ENCODE results near the gene MFSD1. TPM values are rescaled to one million over a fixed set of nuclear protein-coding genes. Genes with fewer than 3 reads are reported as not detected.

The MFSD1 gene
- total and polyA plus RNA-seq, 2 of the 4 experiments (the other 2 are of a cell fraction), result 50.4 to 64.2 TPM

- POLR2A ChIA-PET (ENCODE audit: unreplicated experiment), result no interaction called here
- no peak overlapping the region for H3K14ac ChIP-seq (replicated peaks; ENCODE audit: low read depth, low read length)
- no peaks in the 10 kb centered on the region for H3K36me3 ChIP-seq (ENCODE audit: control insufficient read depth, insufficient read depth, low read length)
Observed at GRCh38 chr3:158794206-158794605, 7.6 kb upstream of the MFSD1 start.

More at GRCh38 chr3:158794206-158794605, 7.6 kb upstream of the MFSD1 start:
- Histone ChIP-seq H3K4me3 (ENCODE audit: insufficient read depth, low read depth, low read length) (no peak overlapping the region), H3K4me2 (ENCODE audit: low read depth, low read length) (no peak overlapping the region), H3K4me1 (ENCODE audit: control insufficient read depth, insufficient read depth, low read length) (peaks cover under 1% of the 10 kb centered on the region; the same call in 1 of the 2 replicates), H2AK5ac (ENCODE audit: low read depth, low read length) (no peak overlapping the region), H3K4ac (ENCODE audit: low read depth, low read length) (no peak overlapping the region), H3K56ac (ENCODE audit: extremely low read depth, insufficient read depth, low read length) (no peak overlapping the region), H2BK15ac (ENCODE audit: low read depth, low read length) (no peak overlapping the region), H3K23ac (ENCODE audit: low read depth, low read length) (no peak overlapping the region), H3K27ac (ENCODE audit: insufficient read depth, low read length) (no peak overlapping the region), H4K5ac (ENCODE audit: low read depth, low read length) (no peak overlapping the region), H2AK9ac (replicated peaks; ENCODE audit: low read depth, low read length, poor library complexity) (no peak overlapping the region), H3K9ac (ENCODE audit: low read depth, low read length) (no peak overlapping the region), H3K9me1 (ENCODE audit: insufficient read depth, low read length) (no peaks in the 10 kb centered on the region), H4K20me1 (ENCODE audit: insufficient read depth, low read length) (no peaks in the 10 kb centered on the region), H2BK20ac (ENCODE audit: low read depth, low read length) (no peak overlapping the region), H2AFZ (replicated peaks; ENCODE audit: low read length, poor library complexity) (no peak overlapping the region), H3K79me1 (ENCODE audit: low read depth in 1 of 2, low read length in 2 of 2) (no peaks in the 10 kb centered on the region), H2BK5ac (ENCODE audit: low read depth, low read length, poor library complexity, severe bottlenecking) (no peak overlapping the region), H3K18ac (ENCODE audit: low read depth, low read length) (no peak overlapping the region), H3K9me3 (ENCODE audit: control insufficient read depth, insufficient read depth, low read length) (peaks cover 4% of the 10 kb centered on the region; the same call in 1 of the 2 replicates), H2BK120ac (ENCODE audit: low read depth, low read length) (no peak overlapping the region), H3K27me3 (ENCODE audit: control insufficient read depth, insufficient read depth, low read length) (no peaks in the 10 kb centered on the region), H4K8ac (ENCODE audit: low read depth in 2 of 2, low read length in 2 of 2) (no peak overlapping the region), H4K91ac (ENCODE audit: insufficient read depth, low read depth, low read length) (no peak overlapping the region)
- no peak for TF ChIP-seq MAFK (IDR thresholded peaks at IDR 0.05; ENCODE audit: low read depth, low read length)
- no peak for TF ChIP-seq MAZ (IDR thresholded peaks at IDR 0.05; ENCODE audit: borderline replicate concordance, low read depth, low read length)
- no peak for TF ChIP-seq RAD21 (IDR thresholded peaks at IDR 0.05; ENCODE audit: low read length)
- no peak for TF ChIP-seq FOS (IDR thresholded peaks at IDR 0.05; ENCODE audit: low read depth, low read length)
- TF ChIP-seq CEBPB (IDR thresholded peaks at IDR 0.05; ENCODE audit: low read depth, low read length), result no peak
- TF ChIP-seq RCOR1 (IDR thresholded peaks at IDR 0.05; ENCODE audit: insufficient replicate concordance, low read length), result no peak
- dilution Hi-C loops (cut with HindIII; ENCODE audit: low sequenced_read_pairs, unreplicated experiment) (no loop called here), intact Hi-C loops (cut with micrococcal nuclease) (loop anchor here (10.0 kb wide), 1 partner anchor 1259 kb away; no protein-coding TSS in a partner anchor), in situ Hi-C loops (cut with MboI; ENCODE audit: low sequenced_read_pairs) (loop anchor here (5.0 to 25.0 kb wide), 4 partner anchors 67 to 682 kb away; partner anchors contain the start of genes RSRC1 and SHOX2)
- no CpG with 5 or more reads among the region's 2 CpGs for WGBS, 2 experiments (ENCODE audit: extremely low coverage in 2 of 2, insufficient read length in 1 of 2)
- CTCF ChIA-PET, result interaction anchor here (1.5 to 1.7 kb wide), 2 partner anchors 66 to 149 kb away, joined by 5 to 9 read pairs; partner anchors contain the start of gene GFM1
- ATAC-seq (ENCODE audit: low read depth) (no peak), DNase-seq (no peak)
- no TSS peak for BruUV-seq (replicated peaks)

All from IMR-90 (cell line).